Measurements from ENCODE around the gene AGPAT2. TPM values are rescaled to one million over a fixed set of nuclear protein-coding genes. Genes with fewer than 3 reads are reported as not detected.

AGPAT2 gene
- total RNA-seq, 2 donors from 2014 or later, result 33.4 to 39.8 TPM

DNA sequence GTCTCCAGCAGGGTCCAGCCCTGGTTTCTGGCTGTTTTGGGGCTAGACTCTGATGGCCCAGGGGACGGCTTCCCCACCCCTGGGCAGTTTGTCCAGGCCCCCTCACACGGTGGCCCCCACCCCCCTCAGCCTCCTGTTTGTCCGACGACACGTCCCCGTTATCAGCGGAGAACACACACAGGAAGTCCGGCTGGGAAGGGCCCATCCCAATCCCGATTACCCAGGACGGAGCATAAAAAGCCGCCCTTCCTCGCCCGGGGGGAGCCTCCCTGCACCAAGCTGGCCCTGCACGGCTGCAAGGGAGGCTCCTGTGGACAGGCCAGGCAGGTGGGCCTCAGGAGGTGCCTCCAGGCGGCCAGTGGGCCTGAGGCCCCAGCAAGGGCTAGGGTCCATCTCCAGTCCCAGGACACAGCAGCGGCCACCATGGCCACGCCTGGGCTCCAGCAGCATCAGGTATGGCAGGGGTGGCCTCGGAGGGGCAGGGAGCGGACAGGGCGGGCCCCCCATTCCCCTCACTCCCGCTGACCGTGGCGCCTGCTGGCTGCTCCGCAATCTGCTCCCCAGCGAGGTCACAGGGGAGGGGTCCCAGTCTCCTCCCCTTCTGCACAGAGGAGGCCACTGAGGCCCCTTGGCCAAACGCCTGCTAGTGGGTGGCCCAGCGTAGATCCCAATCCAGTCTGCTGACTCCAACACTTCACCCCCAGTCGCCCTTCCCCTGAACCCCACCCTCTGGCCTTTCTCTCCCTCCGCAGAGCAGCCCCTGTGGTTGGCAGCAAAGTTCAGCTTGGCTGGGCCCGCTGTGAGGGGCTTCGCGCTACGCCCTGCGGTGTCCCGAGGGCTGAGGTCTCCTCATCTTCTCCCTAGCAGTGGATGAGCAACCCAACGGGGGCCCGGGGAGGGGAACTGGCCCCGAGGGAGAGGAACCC, 24.3 kb downstream of the AGPAT2 start, which contains the start of gene EGFL7:
Gene EGFL7, plus strand, starts transcription at position 261 of the 926 bp plus-strand sequence. CDS start 5,367 bp downstream, outside the sequence.
- no peak within 1 kb of the TSS for H3K4me3 Mint-ChIP-seq

DNA sequence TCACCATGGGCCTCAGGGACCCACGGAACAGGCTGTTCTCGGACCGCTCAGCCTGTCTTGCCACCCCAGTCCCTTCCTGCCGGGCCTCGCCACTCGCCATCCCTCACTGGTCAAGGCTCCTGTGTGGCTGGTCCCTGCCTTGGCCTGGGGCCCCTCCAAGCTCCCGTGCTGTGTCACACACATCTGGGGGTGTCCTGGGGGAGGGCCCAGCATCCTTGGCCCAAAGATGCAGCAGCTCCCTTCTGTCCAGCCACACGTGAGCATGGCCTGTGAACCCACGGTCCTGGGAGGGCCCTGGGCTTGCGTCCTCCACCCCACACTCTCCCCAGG, 25.0 kb downstream of the AGPAT2 start:
- TF ChIP-seq, protein P1, sequence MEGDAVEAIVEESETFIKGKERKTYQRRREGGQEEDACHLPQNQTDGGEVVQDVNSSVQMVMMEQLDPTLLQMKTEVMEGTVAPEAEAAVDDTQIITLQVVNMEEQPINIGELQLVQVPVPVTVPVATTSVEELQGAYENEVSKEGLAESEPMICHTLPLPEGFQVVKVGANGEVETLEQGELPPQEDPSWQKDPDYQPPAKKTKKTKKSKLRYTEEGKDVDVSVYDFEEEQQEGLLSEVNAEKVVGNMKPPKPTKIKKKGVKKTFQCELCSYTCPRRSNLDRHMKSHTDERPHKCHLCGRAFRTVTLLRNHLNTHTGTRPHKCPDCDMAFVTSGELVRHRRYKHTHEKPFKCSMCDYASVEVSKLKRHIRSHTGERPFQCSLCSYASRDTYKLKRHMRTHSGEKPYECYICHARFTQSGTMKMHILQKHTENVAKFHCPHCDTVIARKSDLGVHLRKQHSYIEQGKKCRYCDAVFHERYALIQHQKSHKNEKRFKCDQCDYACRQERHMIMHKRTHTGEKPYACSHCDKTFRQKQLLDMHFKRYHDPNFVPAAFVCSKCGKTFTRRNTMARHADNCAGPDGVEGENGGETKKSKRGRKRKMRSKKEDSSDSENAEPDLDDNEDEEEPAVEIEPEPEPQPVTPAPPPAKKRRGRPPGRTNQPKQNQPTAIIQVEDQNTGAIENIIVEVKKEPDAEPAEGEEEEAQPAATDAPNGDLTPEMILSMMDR (conservative IDR thresholded peaks at IDR 0.05), result no peak
- Mint-ChIP-seq H3K36me3 (ENCODE audit: low read depth) (no peaks in the 10 kb centered on the region), H3K9me3 (no peaks in the 10 kb centered on the region), H3K4me1 (no peaks in the 10 kb centered on the region), H3K27ac (no peak overlapping the region), H3K4me3 (no peak overlapping the region), H3K27me3 (ENCODE audit: insufficient read depth) (peaks cover 6% of the 10 kb centered on the region)
- Histone ChIP-seq H3K27me3 (ENCODE audit: control insufficient read depth, insufficient read depth, low read length, poor library complexity, severe bottlenecking) (no peaks in the 10 kb centered on the region), H3K4me3 (ENCODE audit: low read length) (no peak overlapping the region), H3K36me3 (ENCODE audit: control insufficient read depth, insufficient read depth, low read length) (no peaks in the 10 kb centered on the region), H3K4me1 (ENCODE audit: control insufficient read depth, insufficient read depth, low read length) (no peaks in the 10 kb centered on the region), H3K9ac (ENCODE audit: extremely low read depth, low read length, poor library complexity, severe bottlenecking) (no peak overlapping the region), H3K27ac (ENCODE audit: low read depth, low read length) (no peak overlapping the region), H3K9me3 (ENCODE audit: control insufficient read depth, low read length) (no peaks in the 10 kb centered on the region)
- 83 to 84% methylated on average over 6 to 10 of the region's 10 CpGs for WGBS, 2 experiments (ENCODE audit: insufficient coverage in 1 of 2, insufficient read length in 1 of 2)
- DNase-seq, result no peak

More for the DNA sequence above, 24.3 kb downstream of the AGPAT2 start, which contains the start of gene EGFL7:
- no peaks in the 10 kb centered on the region for H3K9me3 ChIP-seq (ENCODE audit: control insufficient read depth, low read length)
- no peak within 1 kb of the TSS for H3K27ac Mint-ChIP-seq
- H3K4me1 ChIP-seq (ENCODE audit: control insufficient read depth, insufficient read depth, low read length), result no peaks in the 10 kb centered on the region
- H3K36me3 ChIP-seq (ENCODE audit: control insufficient read depth, insufficient read depth, low read length), result no peaks in the 10 kb centered on the region
- no peak within 1 kb of the TSS for H3K4me3 ChIP-seq (ENCODE audit: low read length)
- H3K9me3 Mint-ChIP-seq, result no peaks in the 10 kb centered on the region
- H3K9ac ChIP-seq (ENCODE audit: extremely low read depth, low read length, poor library complexity, severe bottlenecking), result no peak within 1 kb of the TSS
- H3K27me3 Mint-ChIP-seq (ENCODE audit: insufficient read depth), result peaks cover 6% of the 10 kb centered on the region
- TF ChIP-seq, protein P1 (conservative IDR thresholded peaks at IDR 0.05), result no peak
- no peak within 1 kb of the TSS for H3K27ac ChIP-seq (ENCODE audit: low read depth, low read length)
- H3K27me3 ChIP-seq (ENCODE audit: control insufficient read depth, insufficient read depth, low read length, poor library complexity, severe bottlenecking), result no peaks in the 10 kb centered on the region
- H3K36me3 Mint-ChIP-seq (ENCODE audit: low read depth), result no peaks in the 10 kb centered on the region
- 91 to 95% methylated on average over 23 to 38 of the region's 38 CpGs for WGBS, 2 experiments (ENCODE audit: insufficient coverage in 1 of 2, insufficient read length in 1 of 2)
- H3K4me1 Mint-ChIP-seq, result no peaks in the 10 kb centered on the region
- no peak for DNase-seq

DNA sequence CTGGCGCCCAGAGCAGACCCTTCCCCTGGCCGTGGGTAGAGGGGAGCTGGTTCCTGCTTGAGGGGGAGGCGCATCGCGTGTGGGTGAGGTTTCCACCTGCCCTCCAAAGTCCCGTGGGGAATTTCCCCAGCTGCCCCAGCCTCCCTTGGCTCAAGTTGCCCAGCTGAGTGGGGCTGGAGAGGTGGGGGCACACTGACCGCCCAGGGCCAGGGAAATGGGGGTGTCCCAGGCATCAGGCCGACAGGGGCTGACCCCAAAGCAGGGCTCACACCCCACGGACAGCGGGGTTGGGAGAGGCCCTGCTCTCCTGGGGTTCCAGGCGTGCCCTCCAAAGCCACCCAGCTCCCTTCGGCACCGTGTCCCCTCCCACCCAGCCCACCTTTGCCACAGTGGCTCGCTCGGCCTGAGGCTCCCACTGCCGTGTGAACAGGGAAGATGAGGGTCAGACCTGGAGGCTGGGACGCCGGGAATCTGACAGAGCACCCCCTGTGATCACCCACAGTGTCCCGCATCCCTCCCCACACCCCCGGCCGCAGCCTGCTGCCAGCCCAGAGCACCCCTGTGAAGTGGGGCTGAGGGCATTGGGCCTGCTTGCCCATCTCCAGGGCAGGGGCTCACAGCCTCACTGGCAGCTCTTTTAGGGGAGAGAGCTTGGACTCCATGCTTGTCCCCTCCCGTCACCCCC, 25.5 kb downstream of the AGPAT2 start:
- TF ChIP-seq, protein P1 (conservative IDR thresholded peaks at IDR 0.05), result no peak
- Mint-ChIP-seq H3K4me3 (no peak overlapping the region), H3K9me3 (no peaks in the 10 kb centered on the region), H3K36me3 (ENCODE audit: low read depth) (no peaks in the 10 kb centered on the region), H3K27ac (no peak overlapping the region), H3K27me3 (ENCODE audit: insufficient read depth) (peaks cover 6% of the 10 kb centered on the region), H3K4me1 (no peaks in the 10 kb centered on the region)
- H3K36me3 ChIP-seq (ENCODE audit: control insufficient read depth, insufficient read depth, low read length), result no peaks in the 10 kb centered on the region
- H3K4me1 ChIP-seq (ENCODE audit: control insufficient read depth, insufficient read depth, low read length), result no peaks in the 10 kb centered on the region
- no peak overlapping the region for H3K4me3 ChIP-seq (ENCODE audit: low read length)
- no peaks in the 10 kb centered on the region for H3K27me3 ChIP-seq (ENCODE audit: control insufficient read depth, insufficient read depth, low read length, poor library complexity, severe bottlenecking)
- H3K27ac ChIP-seq (ENCODE audit: low read depth, low read length), result no peak overlapping the region
- H3K9ac ChIP-seq (ENCODE audit: extremely low read depth, low read length, poor library complexity, severe bottlenecking), result no peak overlapping the region
- DNase-seq, result no peak
- WGBS, 2 experiments (ENCODE audit: insufficient coverage in 1 of 2, insufficient read length in 1 of 2), result 88 to 90% methylated on average over 8 to 22 of the region's 22 CpGs
- H3K9me3 ChIP-seq (ENCODE audit: control insufficient read depth, low read length), result no peaks in the 10 kb centered on the region

Measured in endodermal cell (in vitro differentiated cells).